ENCODE results near the gene HMBS.

DNA sequence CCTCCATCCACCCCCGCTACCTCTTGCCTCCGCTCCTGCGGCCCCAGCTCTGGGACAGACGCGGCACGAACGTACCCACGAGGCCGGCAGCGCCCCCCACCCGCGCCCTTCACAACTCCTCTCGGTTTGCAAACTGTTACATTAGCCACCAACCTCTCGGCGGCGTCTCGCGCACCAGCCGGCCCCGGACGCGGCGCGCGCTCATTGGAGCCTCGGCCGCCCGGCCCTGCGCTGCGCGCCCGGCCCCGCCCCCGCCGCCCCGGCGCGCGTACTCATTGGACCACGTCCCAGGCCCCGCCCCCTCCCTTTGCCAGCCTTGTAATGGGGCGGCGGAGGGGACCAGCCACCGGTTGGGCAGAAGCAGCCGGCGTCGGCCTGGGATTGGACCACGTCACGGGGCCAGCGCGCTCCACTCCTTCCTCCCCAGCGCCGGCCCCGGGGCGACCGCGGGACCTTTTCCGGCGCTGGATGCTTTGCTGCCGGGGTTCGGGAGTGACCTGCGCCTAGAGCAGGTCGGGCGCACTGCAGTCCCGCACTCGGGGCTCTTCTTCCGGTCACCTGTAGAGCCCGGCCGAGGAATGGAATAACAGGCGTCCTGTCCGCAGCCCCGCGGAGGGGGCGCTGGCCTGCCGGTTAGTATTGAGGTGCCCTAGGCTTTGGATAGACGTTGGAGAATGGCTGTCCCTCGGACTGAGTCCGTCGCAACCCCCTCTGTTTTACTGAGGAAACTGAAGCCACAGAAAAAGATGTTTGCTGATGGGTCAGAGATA is 27.5 kb upstream of the HMBS start, which contains the start of gene HYOU1:
- TF ChIP-seq POLR2A (IDR thresholded peaks at IDR 0.05; ENCODE audit: low read depth, low read length) (peak; percentile 96), POLR2AphosphoS5 (IDR thresholded peaks at IDR 0.05; ENCODE audit: low read depth, low read length) (peak; percentile 92)
